Thoracic aorta (tissue), 2 donors: ENCODE results near the gene PNO1. TPM values are rescaled to one million over a fixed set of nuclear protein-coding genes. Genes with fewer than 3 reads are reported as not detected.
"Not testable (repeated sequence)": the region's sequence is repeated elsewhere in the genome, so short reads cannot be mapped to it uniquely, and the experiment has no call there.

Source experiments
- ATAC-seq: fragments of 150-250 bp; one replicate; pipeline ENCODE4 v1.8.0; 2017; ENCODE audit warnings: low read depth; ENCODE audit not compliant: insufficient number of reproducible peaks, low FRiP score
- DNase-seq: peaks from one replicate; pipeline ENCODE4 v3.0.0-alpha.2; 2020; ENCODE audit warnings: low spot score
- H3K27ac ChIP-seq, 2 donors: fragments of 200-600 bp; sonication (generic); 1 replicate in 1 of 2; 2 replicates in 1 of 2; pipeline ENCODE4 v1.5.1; 2016; ENCODE audit warnings: mild to moderate bottlenecking in 2 of 2, moderate library complexity in 2 of 2
- H3K27me3 ChIP-seq: fragments of 200-600 bp; sonication (generic); replicated peaks from 2 replicates; pipeline ENCODE4 v1.6.0; 2016; ENCODE audit warnings: mild to moderate bottlenecking; ENCODE audit not compliant: insufficient read depth
- H3K36me3 ChIP-seq: fragments of 200-600 bp; sonication (generic); one replicate; pipeline ENCODE4 v1.5.1; 2016
- H3K4me1 ChIP-seq, 2 donors: fragments of 200-600 bp; sonication (generic); 1 replicate in 1 of 2; 2 replicates in 1 of 2; pipeline versions ENCODE4 v1.5.1 to v1.6.0; 2016; ENCODE audit warnings: low read depth in 2 of 2, mild to moderate bottlenecking in 1 of 2; ENCODE audit not compliant: control insufficient read depth in 1 of 2
- H3K4me3 ChIP-seq: fragments of 200-600 bp; sonication (generic); 2 replicates; pipeline ENCODE4 v1.5.1; 2016; ENCODE audit warnings: mild to moderate bottlenecking
- H3K9me3 ChIP-seq: fragments of 200-600 bp; sonication (generic); 2 replicates; pipeline ENCODE4 v1.5.1; 2016
- CTCF ChIP-seq: fragments of 200-600 bp; sonication (generic); IDR thresholded peaks from one replicate; pipeline ENCODE4 v1.5.1; 2019; ENCODE audit warnings: antibody characterized with exemption
- total RNA-seq, 2 donors: library from RNA; depleted of rRNA; stranded (reverse); fragments of >200 nt; gene quantifications; one replicate each; pipeline versions ENCODE4 v1.1.0 to v1.2.3, GENCODE V29; 2016

The PNO1 gene
- total RNA-seq, 2 donors from 2014 or later = 8.3 to 27.7 TPM

GRCh38 chr2:68171146-68171545 lies 13.5 kb downstream of the PNO1 start:
- DNase-seq = no peak
- H3K9me3 ChIP-seq = no peaks in the 10 kb centered on the region
- TF ChIP-seq CTCF = no peak
- H3K4me3 ChIP-seq = no peak overlapping the region
- H3K27ac ChIP-seq = no peak overlapping the region
- no peaks in the 10 kb centered on the region for H3K27me3 ChIP-seq
- no peak for ATAC-seq
- H3K36me3 ChIP-seq = no peaks in the 10 kb centered on the region
- H3K4me1 ChIP-seq = no peaks in the 10 kb centered on the region

- H3K4me1 ChIP-seq = no peaks in the 10 kb centered on the region
- DNase-seq (no peak), ATAC-seq (no peak)
- H3K4me3 ChIP-seq = no peak overlapping the region
- TF ChIP-seq CTCF = no peak
- H3K27ac ChIP-seq = no peak overlapping the region
- no peaks in the 10 kb centered on the region for H3K27me3 ChIP-seq
- no peaks in the 10 kb centered on the region for H3K9me3 ChIP-seq
- H3K36me3 ChIP-seq = no peaks in the 10 kb centered on the region
Measured at GRCh38 chr2:68171684-68172083, 14.0 kb downstream of the PNO1 start.

- Histone ChIP-seq H3K9me3 (no peaks in the 10 kb centered on the region), H3K4me3 (no peak overlapping the region), H3K27me3 (no peaks in the 10 kb centered on the region), H3K27ac (no peak overlapping the region), H3K36me3 (no peaks in the 10 kb centered on the region), H3K4me1 (no peaks in the 10 kb centered on the region)
- DNase-seq (no peak), ATAC-seq (no peak)
- TF ChIP-seq CTCF = no peak
Measured at GRCh38 chr2:68172521-68172920, 14.8 kb downstream of the PNO1 start.

- DNase-seq (no peak), ATAC-seq (no peak)
- Histone ChIP-seq H3K27ac (no peak overlapping the region), H3K4me3 (no peak overlapping the region), H3K4me1 (no peaks in the 10 kb centered on the region), H3K9me3 (no peaks in the 10 kb centered on the region), H3K27me3 (no peaks in the 10 kb centered on the region), H3K36me3 (no peaks in the 10 kb centered on the region)
- TF ChIP-seq CTCF = no peak
Measured at GRCh38 chr2:68172990-68173700, 15.5 kb downstream of the PNO1 start.

- DNase-seq, H3K36me3 ChIP-seq, H3K4me3 ChIP-seq, ATAC-seq, H3K27ac ChIP-seq, H3K9me3 ChIP-seq, H3K27me3 ChIP-seq, H3K4me1 ChIP-seq: not testable (repeated sequence)
Measured at GRCh38 chr2:68175210-68175609, 17.5 kb downstream of the PNO1 start.

- Histone ChIP-seq H3K27me3 (no peaks in the 10 kb centered on the region), H3K36me3 (peaks cover 2% of the 10 kb centered on the region), H3K9me3 (no peaks in the 10 kb centered on the region), H3K27ac (no peak overlapping the region), H3K4me1 (no peaks in the 10 kb centered on the region), H3K4me3 (no peak overlapping the region)
- no peak for TF ChIP-seq CTCF
- DNase-seq = no peak
- no peak for ATAC-seq
Measured at GRCh38 chr2:68176657-68177056, 19.0 kb downstream of the PNO1 start.
